Measurements from ENCODE around the gene CUL2.

Gene CUL2

DNA sequence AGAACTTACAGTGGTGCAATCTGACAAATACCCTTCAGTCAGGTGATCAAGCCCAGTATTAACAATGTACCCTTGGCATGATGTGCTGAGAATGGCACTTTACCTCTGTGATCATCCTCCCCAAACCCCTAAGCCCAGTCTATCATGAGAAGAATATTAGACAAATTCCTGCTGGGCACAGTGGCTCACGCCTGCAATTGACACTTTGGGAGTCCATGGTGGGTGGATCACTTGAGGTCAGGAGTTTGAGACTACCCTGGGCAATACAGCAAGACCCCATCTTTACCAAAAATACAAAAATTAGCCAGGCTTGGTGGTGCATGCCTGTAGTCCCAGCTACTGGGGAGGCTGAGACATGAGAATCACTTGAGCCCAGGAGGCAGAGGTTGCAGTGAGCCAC, 7.4 kb upstream of the CUL2 start:
- DNase-seq (ENCODE audit: low spot score) (no peak), ATAC-seq (ENCODE audit: low read depth) (no peak)
- TF ChIP-seq, protein P1, sequence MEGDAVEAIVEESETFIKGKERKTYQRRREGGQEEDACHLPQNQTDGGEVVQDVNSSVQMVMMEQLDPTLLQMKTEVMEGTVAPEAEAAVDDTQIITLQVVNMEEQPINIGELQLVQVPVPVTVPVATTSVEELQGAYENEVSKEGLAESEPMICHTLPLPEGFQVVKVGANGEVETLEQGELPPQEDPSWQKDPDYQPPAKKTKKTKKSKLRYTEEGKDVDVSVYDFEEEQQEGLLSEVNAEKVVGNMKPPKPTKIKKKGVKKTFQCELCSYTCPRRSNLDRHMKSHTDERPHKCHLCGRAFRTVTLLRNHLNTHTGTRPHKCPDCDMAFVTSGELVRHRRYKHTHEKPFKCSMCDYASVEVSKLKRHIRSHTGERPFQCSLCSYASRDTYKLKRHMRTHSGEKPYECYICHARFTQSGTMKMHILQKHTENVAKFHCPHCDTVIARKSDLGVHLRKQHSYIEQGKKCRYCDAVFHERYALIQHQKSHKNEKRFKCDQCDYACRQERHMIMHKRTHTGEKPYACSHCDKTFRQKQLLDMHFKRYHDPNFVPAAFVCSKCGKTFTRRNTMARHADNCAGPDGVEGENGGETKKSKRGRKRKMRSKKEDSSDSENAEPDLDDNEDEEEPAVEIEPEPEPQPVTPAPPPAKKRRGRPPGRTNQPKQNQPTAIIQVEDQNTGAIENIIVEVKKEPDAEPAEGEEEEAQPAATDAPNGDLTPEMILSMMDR (IDR thresholded peaks at IDR 0.05; ENCODE audit: poor library complexity, severe bottlenecking), result no peak
- Histone ChIP-seq H3K36me3 (ENCODE audit: low read depth) (no peaks in the 10 kb centered on the region), H3K27me3 (ENCODE audit: insufficient read depth, poor library complexity, severe bottlenecking) (no peaks in the 10 kb centered on the region), H3K4me1 (ENCODE audit: insufficient read depth, poor library complexity, severe bottlenecking) (no peaks in the 10 kb centered on the region), H3K27ac (ENCODE audit: poor library complexity, severe bottlenecking) (no peak overlapping the region), H3K4me3 (ENCODE audit: severe bottlenecking) (no peak overlapping the region), H3K9me3 (ENCODE audit: severe bottlenecking) (no peaks in the 10 kb centered on the region)

- ATAC-seq (ENCODE audit: low read depth) (no peak), DNase-seq (ENCODE audit: low spot score) (no peak)
- no peaks in the 10 kb centered on the region for H3K9me3 ChIP-seq (ENCODE audit: severe bottlenecking)
- H3K27me3 ChIP-seq (ENCODE audit: insufficient read depth, poor library complexity, severe bottlenecking), result no peaks in the 10 kb centered on the region
- no peak overlapping the region for H3K4me3 ChIP-seq (ENCODE audit: severe bottlenecking)
- H3K27ac ChIP-seq (ENCODE audit: poor library complexity, severe bottlenecking), result no peak overlapping the region
- H3K36me3 ChIP-seq (ENCODE audit: low read depth), result no peaks in the 10 kb centered on the region
- no peaks in the 10 kb centered on the region for H3K4me1 ChIP-seq (ENCODE audit: insufficient read depth, poor library complexity, severe bottlenecking)
- TF ChIP-seq, protein P1 (IDR thresholded peaks at IDR 0.05; ENCODE audit: poor library complexity, severe bottlenecking), result no peak
Measured at GRCh38 chr10:35096312-35096711, 6.2 kb upstream of the CUL2 start.

DNA sequence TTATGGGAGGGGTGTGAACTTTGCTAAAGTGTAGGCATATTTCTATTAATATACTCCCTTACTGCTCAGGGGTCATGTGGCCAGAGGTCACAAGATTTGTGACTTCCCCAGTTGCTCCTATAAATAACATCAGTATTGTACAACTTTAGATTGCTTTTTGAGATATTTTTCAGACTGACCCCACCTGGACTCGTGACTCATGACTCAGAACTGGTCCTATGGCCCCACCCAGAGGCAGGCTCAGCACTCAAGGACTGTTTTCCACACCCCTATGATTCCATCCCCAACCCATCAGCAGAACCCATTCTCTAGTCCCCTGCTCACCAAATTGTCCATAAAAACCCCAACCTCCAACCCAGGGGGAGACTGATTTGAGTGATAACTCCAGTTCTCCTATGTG, 2.7 kb upstream of the CUL2 start:
- DNase-seq (ENCODE audit: low spot score) (no peak), ATAC-seq (ENCODE audit: low read depth) (no peak)
- Histone ChIP-seq H3K36me3 (ENCODE audit: low read depth) (peaks cover 3% of the 10 kb centered on the region), H3K4me3 (ENCODE audit: severe bottlenecking) (no peak overlapping the region), H3K4me1 (ENCODE audit: insufficient read depth, poor library complexity, severe bottlenecking) (peaks cover 14% of the 10 kb centered on the region), H3K27me3 (ENCODE audit: insufficient read depth, poor library complexity, severe bottlenecking) (no peaks in the 10 kb centered on the region), H3K27ac (ENCODE audit: poor library complexity, severe bottlenecking) (no peak overlapping the region), H3K9me3 (ENCODE audit: severe bottlenecking) (no peaks in the 10 kb centered on the region)
- TF ChIP-seq, protein P1 (IDR thresholded peaks at IDR 0.05; ENCODE audit: poor library complexity, severe bottlenecking), result no peak

DNA sequence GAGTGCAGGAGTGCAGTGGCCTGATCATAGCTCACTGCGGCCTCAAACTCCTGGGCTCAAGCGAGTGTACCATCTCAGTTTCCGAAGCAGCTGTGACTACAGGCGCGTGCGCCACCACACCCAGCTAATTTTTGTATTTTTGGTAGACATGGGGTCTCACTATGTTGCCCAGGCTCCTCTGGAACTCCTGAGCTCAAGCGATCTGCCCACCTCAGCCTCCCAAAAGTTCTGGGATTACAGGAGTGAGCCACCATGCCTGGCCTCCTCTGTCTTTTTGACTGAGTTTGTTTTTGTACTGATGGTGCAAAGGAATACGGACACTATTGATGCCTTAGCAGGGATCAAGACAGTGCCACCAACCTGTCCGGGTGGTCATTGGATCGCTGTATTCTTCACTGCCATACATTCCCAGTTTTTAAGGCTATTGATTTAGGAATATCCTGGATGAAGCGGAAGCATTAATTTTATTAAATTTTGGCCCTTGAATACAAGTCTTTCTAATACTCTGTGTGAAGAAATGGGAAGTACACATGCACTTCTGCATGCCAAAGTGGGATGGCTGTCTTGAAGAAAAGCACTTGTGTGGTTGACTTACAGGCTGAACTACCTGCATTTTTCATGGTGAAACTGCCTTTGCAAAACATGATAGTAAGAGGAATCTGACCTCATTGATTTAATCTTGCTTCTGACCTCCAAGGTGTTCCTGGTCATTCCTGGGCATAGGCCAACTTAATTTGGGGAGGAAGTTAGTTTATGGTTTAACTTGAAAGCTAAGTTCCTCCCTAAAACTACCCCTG, 2.1 kb upstream of the CUL2 start:
- TF ChIP-seq, protein P1 (IDR thresholded peaks at IDR 0.05; ENCODE audit: poor library complexity, severe bottlenecking), result no peak
- H3K27ac ChIP-seq (ENCODE audit: poor library complexity, severe bottlenecking), result no peak overlapping the region
- no peak for DNase-seq (ENCODE audit: low spot score)

GRCh38 chr10:35089611-35090161, 455 bp downstream of the CUL2 start:
- Histone ChIP-seq H3K4me3 (ENCODE audit: severe bottlenecking) (peak overlapping the region; percentile 88), H3K36me3 (ENCODE audit: low read depth) (peaks cover 12% of the 10 kb centered on the region), H3K27me3 (ENCODE audit: insufficient read depth, poor library complexity, severe bottlenecking) (no peaks in the 10 kb centered on the region), H3K9me3 (ENCODE audit: severe bottlenecking) (no peaks in the 10 kb centered on the region), H3K27ac (ENCODE audit: poor library complexity, severe bottlenecking) (peak overlapping the region; percentile 48), H3K4me1 (ENCODE audit: insufficient read depth, poor library complexity, severe bottlenecking) (peaks cover 14% of the 10 kb centered on the region)
- DNase-seq (ENCODE audit: low spot score) (no peak), ATAC-seq (ENCODE audit: low read depth) (peak; percentile 45)
- TF ChIP-seq, protein P1 (IDR thresholded peaks at IDR 0.05; ENCODE audit: poor library complexity, severe bottlenecking), result no peak

More for the DNA sequence above, 2.1 kb upstream of the CUL2 start:
- H3K36me3 ChIP-seq (ENCODE audit: low read depth), result peaks cover 10% of the 10 kb centered on the region
- no peak overlapping the region for H3K4me3 ChIP-seq (ENCODE audit: severe bottlenecking)
- no peak for ATAC-seq (ENCODE audit: low read depth)
- H3K27me3 ChIP-seq (ENCODE audit: insufficient read depth, poor library complexity, severe bottlenecking), result no peaks in the 10 kb centered on the region
- peaks cover 14% of the 10 kb centered on the region for H3K4me1 ChIP-seq (ENCODE audit: insufficient read depth, poor library complexity, severe bottlenecking)
- H3K9me3 ChIP-seq (ENCODE audit: severe bottlenecking), result no peaks in the 10 kb centered on the region
